Measurements from ENCODE around the gene GLYR1. TPM values are rescaled to one million over a fixed set of nuclear protein-coding genes. Genes with fewer than 3 reads are reported as not detected.

GLYR1 gene
- total RNA-seq, 2 donors from 2014 or later, result 99.3 to 108 TPM

GRCh38 chr16:4800290-4801041, 46.6 kb downstream of the GLYR1 start:
- no peaks in the 10 kb centered on the region for H3K27me3 Mint-ChIP-seq (ENCODE audit: insufficient read depth)
- H3K4me3 ChIP-seq (ENCODE audit: low read length), result peak overlapping the region; percentile 90
- H3K36me3 Mint-ChIP-seq (ENCODE audit: low read depth), result peaks cover 26% of the 10 kb centered on the region
- no peaks in the 10 kb centered on the region for H3K9me3 ChIP-seq (ENCODE audit: control insufficient read depth, low read length)
- no peak for TF ChIP-seq CTCF (conservative IDR thresholded peaks at IDR 0.05)
- H3K9me3 Mint-ChIP-seq, result no peaks in the 10 kb centered on the region
- no peak for DNase-seq
- H3K4me1 Mint-ChIP-seq, result peaks cover 9% of the 10 kb centered on the region
- H3K27ac ChIP-seq (ENCODE audit: low read depth, low read length), result no peak overlapping the region
- H3K36me3 ChIP-seq (ENCODE audit: control insufficient read depth, insufficient read depth, low read length), result peaks cover 9% of the 10 kb centered on the region
- no peak overlapping the region for H3K27ac Mint-ChIP-seq
- H3K27me3 ChIP-seq (ENCODE audit: control insufficient read depth, insufficient read depth, low read length, poor library complexity, severe bottlenecking), result no peaks in the 10 kb centered on the region
- peak overlapping the region; percentile 68 for H3K4me3 Mint-ChIP-seq
- peaks cover 9% of the 10 kb centered on the region for H3K4me1 ChIP-seq (ENCODE audit: control insufficient read depth, insufficient read depth, low read length)
- no peak overlapping the region for H3K9ac ChIP-seq (ENCODE audit: extremely low read depth, low read length, poor library complexity, severe bottlenecking)
- 92 to 99% methylated on average over 10 to 17 of the region's 17 CpGs for WGBS, 2 experiments (ENCODE audit: insufficient coverage in 1 of 2, insufficient read length in 1 of 2)

GRCh38 chr16:4799171-4799855, 47.8 kb downstream of the GLYR1 start:
- TF ChIP-seq CTCF (conservative IDR thresholded peaks at IDR 0.05), result no peak
- peaks cover 9% of the 10 kb centered on the region for H3K4me1 Mint-ChIP-seq
- H3K27me3 ChIP-seq (ENCODE audit: control insufficient read depth, insufficient read depth, low read length, poor library complexity, severe bottlenecking), result no peaks in the 10 kb centered on the region
- no peak overlapping the region for H3K4me3 Mint-ChIP-seq
- H3K27ac Mint-ChIP-seq, result no peak overlapping the region
- WGBS, 2 experiments (ENCODE audit: insufficient coverage in 1 of 2, insufficient read length in 1 of 2), result 95 to 96% methylated on average over 16 to 19 of the region's 19 CpGs
- no peak overlapping the region for H3K27ac ChIP-seq (ENCODE audit: low read depth, low read length)
- peaks cover 14% of the 10 kb centered on the region for H3K36me3 Mint-ChIP-seq (ENCODE audit: low read depth)
- H3K27me3 Mint-ChIP-seq (ENCODE audit: insufficient read depth), result no peaks in the 10 kb centered on the region
- no peak for DNase-seq
- H3K4me1 ChIP-seq (ENCODE audit: control insufficient read depth, insufficient read depth, low read length), result peaks cover 9% of the 10 kb centered on the region
- no peak overlapping the region for H3K9ac ChIP-seq (ENCODE audit: extremely low read depth, low read length, poor library complexity, severe bottlenecking)
- no peaks in the 10 kb centered on the region for H3K9me3 Mint-ChIP-seq
- no peaks in the 10 kb centered on the region for H3K9me3 ChIP-seq (ENCODE audit: control insufficient read depth, low read length)
- H3K36me3 ChIP-seq (ENCODE audit: control insufficient read depth, insufficient read depth, low read length), result peaks cover under 1% of the 10 kb centered on the region
- H3K4me3 ChIP-seq (ENCODE audit: low read length), result no peak overlapping the region

GRCh38 chr16:4798456-4798855, 48.6 kb downstream of the GLYR1 start:
- Mint-ChIP-seq H3K4me3 (no peak overlapping the region), H3K27me3 (ENCODE audit: insufficient read depth) (no peaks in the 10 kb centered on the region), H3K9me3 (no peaks in the 10 kb centered on the region), H3K36me3 (ENCODE audit: low read depth) (peaks cover 13% of the 10 kb centered on the region), H3K27ac (no peak overlapping the region), H3K4me1 (peaks cover 5% of the 10 kb centered on the region)
- 91 to 95% methylated on average over 8 to 16 of the region's 16 CpGs for WGBS, 2 experiments (ENCODE audit: insufficient coverage in 1 of 2, insufficient read length in 1 of 2)
- Histone ChIP-seq H3K9ac (ENCODE audit: extremely low read depth, low read length, poor library complexity, severe bottlenecking) (no peak overlapping the region), H3K4me3 (ENCODE audit: low read length) (no peak overlapping the region), H3K4me1 (ENCODE audit: control insufficient read depth, insufficient read depth, low read length) (peaks cover 9% of the 10 kb centered on the region), H3K36me3 (ENCODE audit: control insufficient read depth, insufficient read depth, low read length) (no peaks in the 10 kb centered on the region), H3K9me3 (ENCODE audit: control insufficient read depth, low read length) (no peaks in the 10 kb centered on the region), H3K27ac (ENCODE audit: low read depth, low read length) (no peak overlapping the region), H3K27me3 (ENCODE audit: control insufficient read depth, insufficient read depth, low read length, poor library complexity, severe bottlenecking) (no peaks in the 10 kb centered on the region)
- DNase-seq, result no peak
- TF ChIP-seq CTCF (conservative IDR thresholded peaks at IDR 0.05), result no peak

All from endodermal cell (in vitro differentiated cells).